ENCODE data around the gene GPC5.

GPC5 gene

GRCh38 chr13:91539286-91540157, 141.1 kb downstream of the GPC5 start:
- no peak for DNase-seq (ENCODE audit: low read depth in 2 of 2)

GRCh38 chr13:91540158-91540736, 141.8 kb downstream of the GPC5 start:
- DNase-seq (ENCODE audit: low read depth in 2 of 2): no peak

- DNase-seq (ENCODE audit: low read depth in 2 of 2): no peak
These were observed 146.3 kb downstream of the GPC5 start for GRCh38 chr13:91544723-91545122.

- DNase-seq (ENCODE audit: low read depth in 2 of 2): no peak
These were observed 148.5 kb downstream of the GPC5 start for GRCh38 chr13:91546900-91547299.

- no peak for DNase-seq (ENCODE audit: low read depth in 2 of 2)
These were observed 155.2 kb downstream of the GPC5 start for GRCh38 chr13:91553584-91553983.

- no peak for DNase-seq (ENCODE audit: low read depth in 2 of 2)
These were observed 155.7 kb downstream of the GPC5 start for GRCh38 chr13:91554101-91554500.

- DNase-seq (ENCODE audit: low read depth in 2 of 2): no peak
These were observed 159.1 kb downstream of the GPC5 start for GRCh38 chr13:91557328-91558090.

- DNase-seq (ENCODE audit: low read depth in 2 of 2): no peak
These were observed 165.4 kb downstream of the GPC5 start for GRCh38 chr13:91563799-91564198.

GRCh38 chr13:91564396-91564795, 166.0 kb downstream of the GPC5 start:
- DNase-seq (ENCODE audit: low read depth in 2 of 2): no peak

- no peak for DNase-seq (ENCODE audit: low read depth in 2 of 2)
These were observed 166.9 kb downstream of the GPC5 start for GRCh38 chr13:91565296-91565695.

GRCh38 chr13:91567485-91568207, 169.2 kb downstream of the GPC5 start:
- DNase-seq (ENCODE audit: low read depth in 2 of 2): no peak

- no peak for DNase-seq (ENCODE audit: low read depth in 2 of 2)
These were observed 173.3 kb downstream of the GPC5 start for GRCh38 chr13:91571681-91572080.

GRCh38 chr13:91572439-91572838, 174.0 kb downstream of the GPC5 start:
- no peak for DNase-seq (ENCODE audit: low read depth in 2 of 2)

- no peak for DNase-seq (ENCODE audit: low read depth in 2 of 2)
These were observed 174.7 kb downstream of the GPC5 start for GRCh38 chr13:91572944-91573598.

GRCh38 chr13:91574766-91575165, 176.3 kb downstream of the GPC5 start:
- DNase-seq (ENCODE audit: low read depth in 2 of 2): no peak

GRCh38 chr13:91576590-91576989, 178.2 kb downstream of the GPC5 start:
- no peak for DNase-seq (ENCODE audit: low read depth in 2 of 2)

GRCh38 chr13:91579320-91579719, 180.9 kb downstream of the GPC5 start:
- DNase-seq (ENCODE audit: low read depth in 2 of 2): no peak

GRCh38 chr13:91580749-91581148, 182.3 kb downstream of the GPC5 start:
- DNase-seq (ENCODE audit: low read depth in 2 of 2): no peak

GRCh38 chr13:91586609-91587008, 188.2 kb downstream of the GPC5 start:
- DNase-seq (ENCODE audit: low read depth in 2 of 2): no peak

GRCh38 chr13:91588541-91588940, 190.1 kb downstream of the GPC5 start:
- DNase-seq (ENCODE audit: low read depth in 2 of 2): no peak
